Epithelial cell of proximal tubule (primary cell): Measurements from ENCODE around the gene RPGRIP1. TPM values are rescaled to one million over a fixed set of nuclear protein-coding genes. Genes with fewer than 3 reads are reported as not detected.

Experiments
- DNase-seq: peaks from one replicate; pipeline ENCODE4 v3.0.0-alpha.2; 2011; ENCODE audit warnings: low read depth
- H3K4me3 ChIP-seq: 2 replicates; pipeline ENCODE4 v1.5.1; 2011; ENCODE audit warnings: low read depth, mild to moderate bottlenecking, low read length
- total RNA-seq: library from RNA; depleted of rRNA; stranded (reverse); fragments of >200 nt; gene quantifications from 2 replicates; pipeline ENCODE4 v1.2.3, GENCODE V29; 2015
- TF ChIP-seq, protein P1 (sequence below): conservative IDR thresholded peaks from 2 replicates; pipeline ENCODE4 v1.5.1; 2012; ENCODE audit warnings: low read depth, mild to moderate bottlenecking, low read length

Gene RPGRIP1
- total RNA-seq, 1 donor from 2014 or later = not detected

DNA sequence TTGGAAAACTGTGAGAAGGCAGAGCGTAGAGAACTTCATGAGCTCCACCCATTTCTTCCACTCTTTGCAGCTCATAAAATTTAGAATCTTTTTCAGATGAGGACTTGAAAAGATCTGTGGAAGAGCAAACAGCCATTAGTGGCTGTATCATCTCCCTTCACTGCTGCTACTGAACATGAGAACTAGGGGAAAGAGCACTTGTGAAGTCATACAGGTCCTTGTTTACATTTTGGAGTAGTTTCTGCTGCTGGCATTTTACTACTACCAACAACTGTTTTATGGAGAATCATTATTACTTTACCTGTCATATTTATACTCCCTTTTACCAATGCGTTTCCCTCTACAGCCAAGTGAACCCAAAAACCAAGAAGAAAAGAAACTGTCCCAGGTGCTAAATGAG is 41.0 kb downstream of the RPGRIP1 start:
- TF ChIP-seq, protein P1, sequence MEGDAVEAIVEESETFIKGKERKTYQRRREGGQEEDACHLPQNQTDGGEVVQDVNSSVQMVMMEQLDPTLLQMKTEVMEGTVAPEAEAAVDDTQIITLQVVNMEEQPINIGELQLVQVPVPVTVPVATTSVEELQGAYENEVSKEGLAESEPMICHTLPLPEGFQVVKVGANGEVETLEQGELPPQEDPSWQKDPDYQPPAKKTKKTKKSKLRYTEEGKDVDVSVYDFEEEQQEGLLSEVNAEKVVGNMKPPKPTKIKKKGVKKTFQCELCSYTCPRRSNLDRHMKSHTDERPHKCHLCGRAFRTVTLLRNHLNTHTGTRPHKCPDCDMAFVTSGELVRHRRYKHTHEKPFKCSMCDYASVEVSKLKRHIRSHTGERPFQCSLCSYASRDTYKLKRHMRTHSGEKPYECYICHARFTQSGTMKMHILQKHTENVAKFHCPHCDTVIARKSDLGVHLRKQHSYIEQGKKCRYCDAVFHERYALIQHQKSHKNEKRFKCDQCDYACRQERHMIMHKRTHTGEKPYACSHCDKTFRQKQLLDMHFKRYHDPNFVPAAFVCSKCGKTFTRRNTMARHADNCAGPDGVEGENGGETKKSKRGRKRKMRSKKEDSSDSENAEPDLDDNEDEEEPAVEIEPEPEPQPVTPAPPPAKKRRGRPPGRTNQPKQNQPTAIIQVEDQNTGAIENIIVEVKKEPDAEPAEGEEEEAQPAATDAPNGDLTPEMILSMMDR = no peak
- H3K4me3 ChIP-seq = no peak overlapping the region
- no peak for DNase-seq

DNA sequence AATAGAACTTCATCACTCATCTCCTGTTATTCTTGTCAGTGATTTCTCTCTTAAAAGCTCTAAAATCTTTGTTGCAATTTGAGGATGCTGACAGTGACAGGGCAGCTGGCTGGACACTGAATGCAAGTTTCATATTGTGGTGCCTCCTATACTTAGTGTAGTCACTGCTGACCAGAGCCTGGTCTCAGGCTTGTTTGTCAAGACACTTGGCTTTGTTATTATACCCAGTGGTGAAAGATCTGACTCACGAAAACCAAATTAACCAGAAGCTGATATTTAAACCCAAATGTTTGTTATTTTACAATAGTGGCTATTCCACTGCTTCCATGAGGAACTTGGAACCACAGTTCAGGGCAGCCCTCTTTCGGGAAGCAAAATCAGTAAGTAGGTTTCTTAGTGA is 42.8 kb downstream of the RPGRIP1 start:
- TF ChIP-seq, protein P1 = no peak
- no peak for DNase-seq
- H3K4me3 ChIP-seq = no peak overlapping the region

DNA sequence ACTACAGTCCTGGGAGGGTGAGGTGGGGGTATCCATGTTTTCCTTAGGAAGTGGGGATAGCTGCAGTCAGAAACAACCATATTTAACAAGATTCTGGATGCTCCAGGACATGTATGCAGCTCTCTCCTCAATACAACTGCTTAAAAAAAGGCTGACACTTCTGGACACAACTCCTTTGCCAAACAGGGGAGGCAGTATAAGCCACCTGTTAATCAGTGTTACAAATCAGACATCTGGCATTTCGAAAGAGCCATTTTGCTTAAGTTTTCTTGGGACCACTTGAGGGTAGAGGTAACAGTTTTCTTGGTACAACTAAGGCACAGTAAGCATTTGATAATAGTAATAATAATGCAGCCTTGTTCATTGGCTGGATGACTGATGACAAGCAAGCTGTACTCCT is 47.1 kb downstream of the RPGRIP1 start:
- no peak for DNase-seq
- H3K4me3 ChIP-seq = no peak overlapping the region
- TF ChIP-seq, protein P1 = peak; percentile 20

Other genes starting within 250 kb of the RPGRIP1 start
- gene TPPP2, start 249.9 kb upstream of the RPGRIP1 start, total RNA-seq = not detected in 2 replicates
- gene RNASE13, start 245.3 kb upstream of the RPGRIP1 start, total RNA-seq = not detected in 2 replicates
- 0.86 TPM in 1 of 2 replicates, not detected in the other for gene RNASE7, start 237.7 kb upstream of the RPGRIP1 start, total RNA-seq
- not detected in 2 replicates for gene RNASE8, start 222.3 kb upstream of the RPGRIP1 start, total RNA-seq
- 24.2 and 42.7 TPM in 2 replicates for gene ARHGEF40, start 209.8 kb upstream of the RPGRIP1 start, total RNA-seq
- 11.2 and 18.6 TPM in 2 replicates for gene ZNF219, start 181.4 kb upstream of the RPGRIP1 start, total RNA-seq
- gene TMEM253, start 179.0 kb upstream of the RPGRIP1 start, total RNA-seq = 0.43 TPM in 1 of 2 replicates, not detected in the other
- not detected in 2 replicates for gene OR5AU1, start 124.0 kb upstream of the RPGRIP1 start, total RNA-seq
- 755 and 938 TPM in 2 replicates for gene HNRNPC, start 10.6 kb upstream of the RPGRIP1 start, total RNA-seq
- 74.7 and 107 TPM in 2 replicates for gene SUPT16H, start 103.9 kb downstream of the RPGRIP1 start, total RNA-seq
- 43.9 and 50.1 TPM in 2 replicates for gene CHD8, start 176.0 kb downstream of the RPGRIP1 start, total RNA-seq
- 11.7 and 13.2 TPM in 2 replicates for gene RAB2B, start 196.9 kb downstream of the RPGRIP1 start, total RNA-seq
- gene TOX4, start 197.1 kb downstream of the RPGRIP1 start, total RNA-seq = 28.2 and 28.8 TPM in 2 replicates
- 78.9 and 81.7 TPM in 2 replicates for gene METTL3, start 231.3 kb downstream of the RPGRIP1 start, total RNA-seq
- 12.1 and 29.7 TPM in 2 replicates for gene SALL2, start 246.3 kb downstream of the RPGRIP1 start, total RNA-seq